Dermis blood vessel endothelial cell (primary cell): Measurements from ENCODE around the gene TCERG1L. TPM values are rescaled to one million over a fixed set of nuclear protein-coding genes. Genes with fewer than 3 reads are reported as not detected.

Source experiments
- DNase-seq: peaks from one replicate; pipeline ENCODE4 v3.0.0; 2010
- total RNA-seq: library from RNA; depleted of rRNA; stranded (reverse); fragments of >200 nt; gene quantifications from 2 replicates; pipeline ENCODE4 v1.2.3, GENCODE V29; 2014

Gene TCERG1L
- total RNA-seq, 1 donor from 2014 or later, result not detected

GRCh38 chr10:131224106-131224505, 87.4 kb downstream of the TCERG1L start:
- DNase-seq, result no peak

GRCh38 chr10:131223422-131223821, 88.1 kb downstream of the TCERG1L start:
- no peak for DNase-seq

GRCh38 chr10:131222986-131223385, 88.5 kb downstream of the TCERG1L start:
- DNase-seq, result no peak

- DNase-seq, result no peak
Measured at GRCh38 chr10:131221632-131222277, 89.8 kb downstream of the TCERG1L start.

- no peak for DNase-seq
Measured at GRCh38 chr10:131220601-131221171, 90.8 kb downstream of the TCERG1L start.

GRCh38 chr10:131219955-131220489, 91.5 kb downstream of the TCERG1L start:
- no peak for DNase-seq

- DNase-seq, result no peak
Measured at GRCh38 chr10:131219584-131219886, 92.0 kb downstream of the TCERG1L start.

GRCh38 chr10:131218811-131219583, 92.5 kb downstream of the TCERG1L start:
- DNase-seq, result no peak

- DNase-seq, result no peak
Measured at GRCh38 chr10:131216681-131217230, 94.8 kb downstream of the TCERG1L start.

- DNase-seq, result no peak
Measured at GRCh38 chr10:131215776-131216175, 95.7 kb downstream of the TCERG1L start.

GRCh38 chr10:131214521-131215244, 96.8 kb downstream of the TCERG1L start:
- DNase-seq, result no peak

- DNase-seq, result no peak
Measured at GRCh38 chr10:131213741-131214505, 97.6 kb downstream of the TCERG1L start.

GRCh38 chr10:131212763-131213325, 98.7 kb downstream of the TCERG1L start:
- no peak for DNase-seq

- DNase-seq, result no peak
Measured at GRCh38 chr10:131211965-131212619, 99.4 kb downstream of the TCERG1L start.

- DNase-seq, result no peak
Measured at GRCh38 chr10:131211559-131211958, 100.0 kb downstream of the TCERG1L start.

- DNase-seq, result no peak
Measured at GRCh38 chr10:131211146-131211545, 100.4 kb downstream of the TCERG1L start.

- DNase-seq, result no peak
Measured at GRCh38 chr10:131210181-131210580, 101.3 kb downstream of the TCERG1L start.

GRCh38 chr10:131207584-131208532, 103.7 kb downstream of the TCERG1L start:
- DNase-seq, result no peak

GRCh38 chr10:131207176-131207575, 104.3 kb downstream of the TCERG1L start:
- DNase-seq, result no peak
